ENCODE data around the gene UBE2D2. TPM values are rescaled to one million over a fixed set of nuclear protein-coding genes. Genes with fewer than 3 reads are reported as not detected.
A peak's percentile ranks its signal among the peaks of the same experiment; 100 is the strongest.

Gene UBE2D2
- total and polyA plus RNA-seq, 2 of the 13 experiments (the other 11 are each of a cell fraction or from before 2014, with no cell fraction given) = 79.1 to 109 TPM

DNA sequence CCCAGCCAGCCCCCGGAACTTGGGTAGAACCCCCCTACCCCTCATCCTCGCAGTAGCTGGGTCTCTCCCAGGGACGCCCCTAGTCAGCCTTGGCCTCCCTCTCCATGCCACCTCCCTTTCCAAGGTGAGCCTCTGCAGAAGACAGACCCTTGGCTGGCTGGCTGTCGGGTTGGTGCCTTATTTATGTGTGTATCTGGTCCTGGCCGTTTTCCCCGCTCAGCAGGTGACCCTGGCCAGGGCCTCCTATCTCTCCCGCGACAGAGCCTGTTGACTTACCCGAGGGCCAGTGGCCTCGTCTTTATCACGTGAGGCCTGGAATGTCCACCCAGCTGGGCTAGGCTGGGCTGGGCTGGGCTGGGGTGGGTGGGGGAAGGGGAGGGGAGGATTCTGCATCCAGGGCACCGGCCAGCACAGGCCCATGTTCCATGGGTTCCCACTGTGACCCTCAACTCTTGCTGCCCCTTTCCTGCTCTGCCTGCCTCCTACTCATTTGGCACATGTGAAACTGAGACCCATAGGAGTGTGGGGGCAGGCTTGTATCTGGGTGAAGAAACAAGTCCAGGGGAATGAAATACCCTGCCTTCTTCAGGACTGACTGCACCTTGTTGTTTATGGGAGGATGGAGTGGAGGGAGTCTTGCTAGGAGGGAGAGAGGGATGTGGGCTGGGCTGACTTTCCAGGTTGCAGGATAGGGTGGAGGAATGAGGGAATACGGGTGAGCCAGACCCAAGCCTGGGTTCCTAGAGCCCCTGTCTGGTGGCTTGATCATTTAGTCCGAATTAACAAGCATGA lies 90.1 kb downstream of the UBE2D2 start (continued):
- no peak for TF ChIP-seq ZNF468 (CRISPR knock-in tag; IDR thresholded peaks at IDR 0.05)
- TF ChIP-seq RXRB (CRISPR knock-in tag; IDR thresholded peaks at IDR 0.05; ENCODE audit: borderline replicate concordance) = peak; percentile 78
- TF ChIP-seq MYC (CRISPR knock-in tag; IDR thresholded peaks at IDR 0.05; ENCODE audit: borderline replicate concordance) = peak; percentile 37; the same call in 1 of the 2 replicates
- no peak for TF ChIP-seq POGZ (CRISPR knock-in tag; IDR thresholded peaks at IDR 0.05)
- TF ChIP-seq, protein P1, sequence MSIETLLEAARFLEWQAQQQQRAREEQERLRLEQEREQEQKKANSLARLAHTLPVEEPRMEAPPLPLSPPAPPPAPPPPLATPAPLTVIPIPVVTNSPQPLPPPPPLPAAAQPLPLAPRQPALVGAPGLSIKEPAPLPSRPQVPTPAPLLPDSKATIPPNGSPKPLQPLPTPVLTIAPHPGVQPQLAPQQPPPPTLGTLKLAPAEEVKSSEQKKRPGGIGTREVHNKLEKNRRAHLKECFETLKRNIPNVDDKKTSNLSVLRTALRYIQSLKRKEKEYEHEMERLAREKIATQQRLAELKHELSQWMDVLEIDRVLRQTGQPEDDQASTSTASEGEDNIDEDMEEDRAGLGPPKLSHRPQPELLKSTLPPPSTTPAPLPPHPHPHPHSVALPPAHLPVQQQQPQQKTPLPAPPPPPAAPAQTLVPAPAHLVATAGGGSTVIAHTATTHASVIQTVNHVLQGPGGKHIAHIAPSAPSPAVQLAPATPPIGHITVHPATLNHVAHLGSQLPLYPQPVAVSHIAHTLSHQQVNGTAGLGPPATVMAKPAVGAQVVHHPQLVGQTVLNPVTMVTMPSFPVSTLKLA (IDR thresholded peaks at IDR 0.05) = 0 out of 2 replicates have a peak, but pooled peaks have one; percentile 5
- TF ChIP-seq STAT5B (CRISPR knock-in tag; IDR thresholded peaks at IDR 0.05) = no peak
- TF ChIP-seq POLR2A (IDR thresholded peaks at IDR 0.05; ENCODE audit: insufficient read depth in 1 of 2, low read depth in 2 of 2, low read length in 2 of 2) = no peak
- TF ChIP-seq CHD2 (IDR thresholded peaks at IDR 0.05; ENCODE audit: low read depth, low read length) = no peak
- TF ChIP-seq, protein P2, sequence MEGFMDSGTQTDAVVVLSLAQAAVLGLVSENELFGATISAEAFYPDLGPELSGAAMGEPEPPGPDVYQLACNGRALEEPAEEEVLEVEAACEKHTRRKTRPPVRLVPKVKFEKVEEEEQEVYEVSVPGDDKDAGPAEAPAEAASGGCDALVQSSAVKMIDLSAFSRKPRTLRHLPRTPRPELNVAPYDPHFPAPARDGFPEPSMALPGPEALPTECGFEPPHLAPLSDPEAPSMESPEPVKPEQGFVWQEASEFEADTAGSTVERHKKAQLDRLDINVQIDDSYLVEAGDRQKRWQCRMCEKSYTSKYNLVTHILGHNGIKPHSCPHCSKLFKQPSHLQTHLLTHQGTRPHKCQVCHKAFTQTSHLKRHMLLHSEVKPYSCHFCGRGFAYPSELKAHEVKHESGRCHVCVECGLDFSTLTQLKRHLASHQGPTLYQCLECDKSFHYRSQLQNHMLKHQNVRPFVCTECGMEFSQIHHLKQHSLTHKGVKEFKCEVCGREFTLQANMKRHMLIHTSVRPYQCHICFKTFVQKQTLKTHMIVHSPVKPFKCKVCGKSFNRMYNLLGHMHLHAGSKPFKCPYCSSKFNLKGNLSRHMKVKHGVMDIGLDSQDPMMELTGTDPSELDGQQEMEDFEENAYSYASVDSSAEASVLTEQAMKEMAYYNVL (CRISPR knock-in tag; IDR thresholded peaks at IDR 0.05; ENCODE audit: borderline replicate concordance) = no peak
- TF ChIP-seq TCF12 (IDR thresholded peaks at IDR 0.05) = no peak
- no peak for TF ChIP-seq TCF12 (CRISPR knock-in tag; IDR thresholded peaks at IDR 0.05)
- no peak for TF ChIP-seq ZNF557 (CRISPR knock-in tag; IDR thresholded peaks at IDR 0.05)
- no peak for TF ChIP-seq FOXM1 (CRISPR knock-in tag; IDR thresholded peaks at IDR 0.05)
- no peak for TF ChIP-seq ZNF34 (CRISPR knock-in tag; IDR thresholded peaks at IDR 0.05; ENCODE audit: borderline replicate concordance)
- no peak for TF ChIP-seq ATF1 (CRISPR knock-in tag; IDR thresholded peaks at IDR 0.05)
- no peak for TF ChIP-seq SIN3B (IDR thresholded peaks at IDR 0.05; ENCODE audit: low read length)
- no peak for TF ChIP-seq ZBTB21 (CRISPR knock-in tag; IDR thresholded peaks at IDR 0.05)
- peak; percentile 29; the same call in 1 of the 2 replicates for TF ChIP-seq THAP11 (CRISPR knock-in tag; IDR thresholded peaks at IDR 0.05)
- TF ChIP-seq SAFB2 (CRISPR knock-in tag; IDR thresholded peaks at IDR 0.05; ENCODE audit: borderline replicate concordance, low read depth) = no peak
- TF ChIP-seq, protein P3, sequence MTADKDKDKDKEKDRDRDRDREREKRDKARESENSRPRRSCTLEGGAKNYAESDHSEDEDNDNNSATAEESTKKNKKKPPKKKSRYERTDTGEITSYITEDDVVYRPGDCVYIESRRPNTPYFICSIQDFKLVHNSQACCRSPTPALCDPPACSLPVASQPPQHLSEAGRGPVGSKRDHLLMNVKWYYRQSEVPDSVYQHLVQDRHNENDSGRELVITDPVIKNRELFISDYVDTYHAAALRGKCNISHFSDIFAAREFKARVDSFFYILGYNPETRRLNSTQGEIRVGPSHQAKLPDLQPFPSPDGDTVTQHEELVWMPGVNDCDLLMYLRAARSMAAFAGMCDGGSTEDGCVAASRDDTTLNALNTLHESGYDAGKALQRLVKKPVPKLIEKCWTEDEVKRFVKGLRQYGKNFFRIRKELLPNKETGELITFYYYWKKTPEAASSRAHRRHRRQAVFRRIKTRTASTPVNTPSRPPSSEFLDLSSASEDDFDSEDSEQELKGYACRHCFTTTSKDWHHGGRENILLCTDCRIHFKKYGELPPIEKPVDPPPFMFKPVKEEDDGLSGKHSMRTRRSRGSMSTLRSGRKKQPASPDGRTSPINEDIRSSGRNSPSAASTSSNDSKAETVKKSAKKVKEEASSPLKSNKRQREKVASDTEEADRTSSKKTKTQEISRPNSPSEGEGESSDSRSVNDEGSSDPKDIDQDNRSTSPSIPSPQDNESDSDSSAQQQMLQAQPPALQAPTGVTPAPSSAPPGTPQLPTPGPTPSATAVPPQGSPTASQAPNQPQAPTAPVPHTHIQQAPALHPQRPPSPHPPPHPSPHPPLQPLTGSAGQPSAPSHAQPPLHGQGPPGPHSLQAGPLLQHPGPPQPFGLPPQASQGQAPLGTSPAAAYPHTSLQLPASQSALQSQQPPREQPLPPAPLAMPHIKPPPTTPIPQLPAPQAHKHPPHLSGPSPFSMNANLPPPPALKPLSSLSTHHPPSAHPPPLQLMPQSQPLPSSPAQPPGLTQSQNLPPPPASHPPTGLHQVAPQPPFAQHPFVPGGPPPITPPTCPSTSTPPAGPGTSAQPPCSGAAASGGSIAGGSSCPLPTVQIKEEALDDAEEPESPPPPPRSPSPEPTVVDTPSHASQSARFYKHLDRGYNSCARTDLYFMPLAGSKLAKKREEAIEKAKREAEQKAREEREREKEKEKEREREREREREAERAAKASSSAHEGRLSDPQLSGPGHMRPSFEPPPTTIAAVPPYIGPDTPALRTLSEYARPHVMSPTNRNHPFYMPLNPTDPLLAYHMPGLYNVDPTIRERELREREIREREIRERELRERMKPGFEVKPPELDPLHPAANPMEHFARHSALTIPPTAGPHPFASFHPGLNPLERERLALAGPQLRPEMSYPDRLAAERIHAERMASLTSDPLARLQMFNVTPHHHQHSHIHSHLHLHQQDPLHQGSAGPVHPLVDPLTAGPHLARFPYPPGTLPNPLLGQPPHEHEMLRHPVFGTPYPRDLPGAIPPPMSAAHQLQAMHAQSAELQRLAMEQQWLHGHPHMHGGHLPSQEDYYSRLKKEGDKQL (CRISPR knock-in tag; IDR thresholded peaks at IDR 0.05; ENCODE audit: low read depth) = no peak
- TF ChIP-seq ETV5 (CRISPR knock-in tag; IDR thresholded peaks at IDR 0.05; ENCODE audit: borderline replicate concordance) = no peak
- TF ChIP-seq CENPT (CRISPR knock-in tag; IDR thresholded peaks at IDR 0.05; ENCODE audit: low read depth) = no peak
